Ascending aorta (tissue), 2 donors: ENCODE data around the gene RNF20. TPM values are rescaled to one million over a fixed set of nuclear protein-coding genes. Genes with fewer than 3 reads are reported as not detected.
A peak's percentile ranks its signal among the peaks of the same experiment; 100 is the strongest.
"Not testable (repeated sequence)": the region's sequence is repeated elsewhere in the genome, so short reads cannot be mapped to it uniquely, and the experiment has no call there.

Source experiments
- DNase-seq, 2 donors: peaks; one replicate each; pipeline ENCODE4 v3.0.0-alpha.2; 2019; ENCODE audit warnings: low spot score in 2 of 2
- H3K27ac ChIP-seq, 2 donors: fragments of 200-600 bp; sonication (generic); one replicate each; pipeline ENCODE4 v1.5.1; 2016 to 2017; ENCODE audit warnings: mild to moderate bottlenecking in 1 of 2
- H3K27me3 ChIP-seq: fragments of 200-600 bp; sonication (generic); one replicate; pipeline ENCODE4 v1.5.1; 2017
- H3K36me3 ChIP-seq, 2 donors: fragments of 200-600 bp; sonication (generic); one replicate each; pipeline ENCODE4 v1.5.1; 2016
- H3K4me1 ChIP-seq, 2 donors: fragments of 200-600 bp; sonication (generic); one replicate each; pipeline ENCODE4 v1.5.1; 2016 to 2017; ENCODE audit warnings: mild to moderate bottlenecking in 1 of 2
- H3K4me3 ChIP-seq, 2 donors: fragments of 200-600 bp; sonication (generic); one replicate each; pipeline ENCODE4 v1.5.1; 2016 to 2017; ENCODE audit warnings: mild to moderate bottlenecking in 1 of 2
- H3K9me3 ChIP-seq, 2 donors: fragments of 200-600 bp; sonication (generic); one replicate each; pipeline ENCODE4 v1.5.1; 2016
- intact Hi-C: fragments of 100-400 bp; cut with DNase I; formaldehyde crosslinking; loops from one replicate; pipeline ENCODE4 v1.15.1; 2023
- total RNA-seq: library from RNA; depleted of rRNA; stranded (reverse); fragments of >200 nt; gene quantifications from one replicate; pipeline ENCODE4 v1.1.0, GENCODE V29; 2016
- TF ChIP-seq, protein P1 (sequence below), 3 experiments: fragments of 200-600 bp in 2 of 3; fragments of 450-650 bp in 1 of 3; sonication (generic) in 2 of 3; IDR thresholded peaks; one replicate each; pipeline ENCODE4 v1.5.1; 2016 to 2019; ENCODE audit warnings: antibody characterized with exemption in 3 of 3, mild to moderate bottlenecking in 1 of 3, moderate library complexity in 1 of 3

RNF20 gene
- total RNA-seq, 1 donor from 2014 or later, result 47.7 TPM

DNA sequence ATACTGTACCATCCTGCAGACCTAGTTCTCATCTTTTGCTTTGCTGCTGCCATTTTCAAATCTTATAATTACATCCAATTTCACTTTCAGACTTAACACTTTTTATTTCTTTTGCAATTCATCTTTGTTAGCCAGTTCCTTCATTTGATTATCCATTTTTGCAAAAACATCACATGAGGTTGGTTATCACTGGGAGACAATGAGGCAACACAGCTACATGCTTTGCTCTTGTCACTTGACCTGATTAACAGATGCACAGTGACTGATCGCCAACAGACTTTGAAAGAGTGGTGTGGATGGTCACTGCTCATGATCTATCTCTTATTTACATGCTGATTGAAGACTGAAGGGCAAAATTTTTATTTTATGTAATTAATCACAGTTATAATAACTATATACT is 17.0 kb upstream of the RNF20 start:
- intact Hi-C loops, result no loop called here
- Histone ChIP-seq H3K9me3 (no peaks in the 10 kb centered on the region), H3K27me3 (no peaks in the 10 kb centered on the region), H3K4me3 (no peak overlapping the region), H3K4me1 (peaks cover 0 to 6% of the 10 kb centered on the region in 2 donors), H3K36me3 (no peaks in the 10 kb centered on the region), H3K27ac (no peak overlapping the region)
- no peak for DNase-seq
- TF ChIP-seq, protein P1, sequence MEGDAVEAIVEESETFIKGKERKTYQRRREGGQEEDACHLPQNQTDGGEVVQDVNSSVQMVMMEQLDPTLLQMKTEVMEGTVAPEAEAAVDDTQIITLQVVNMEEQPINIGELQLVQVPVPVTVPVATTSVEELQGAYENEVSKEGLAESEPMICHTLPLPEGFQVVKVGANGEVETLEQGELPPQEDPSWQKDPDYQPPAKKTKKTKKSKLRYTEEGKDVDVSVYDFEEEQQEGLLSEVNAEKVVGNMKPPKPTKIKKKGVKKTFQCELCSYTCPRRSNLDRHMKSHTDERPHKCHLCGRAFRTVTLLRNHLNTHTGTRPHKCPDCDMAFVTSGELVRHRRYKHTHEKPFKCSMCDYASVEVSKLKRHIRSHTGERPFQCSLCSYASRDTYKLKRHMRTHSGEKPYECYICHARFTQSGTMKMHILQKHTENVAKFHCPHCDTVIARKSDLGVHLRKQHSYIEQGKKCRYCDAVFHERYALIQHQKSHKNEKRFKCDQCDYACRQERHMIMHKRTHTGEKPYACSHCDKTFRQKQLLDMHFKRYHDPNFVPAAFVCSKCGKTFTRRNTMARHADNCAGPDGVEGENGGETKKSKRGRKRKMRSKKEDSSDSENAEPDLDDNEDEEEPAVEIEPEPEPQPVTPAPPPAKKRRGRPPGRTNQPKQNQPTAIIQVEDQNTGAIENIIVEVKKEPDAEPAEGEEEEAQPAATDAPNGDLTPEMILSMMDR (IDR thresholded peaks at IDR 0.05), result no peak

DNA sequence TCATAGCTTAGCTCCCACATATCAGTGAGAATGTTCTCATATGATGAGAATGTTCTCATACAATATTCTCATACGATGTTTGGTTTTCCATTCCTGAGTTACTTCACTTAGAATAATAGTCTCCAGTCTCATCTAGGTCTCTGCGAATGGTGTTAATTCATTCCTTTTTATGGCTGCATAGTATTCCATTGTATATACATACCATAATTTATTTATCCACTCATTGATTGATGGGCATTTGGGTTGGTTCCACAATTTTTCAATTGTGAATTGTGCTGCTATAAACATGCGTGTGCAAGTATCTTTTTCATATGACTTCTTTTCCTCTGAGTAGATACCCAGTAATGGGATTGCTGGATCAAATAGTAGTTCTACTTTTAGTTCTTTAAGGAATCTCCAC is 15.2 kb upstream of the RNF20 start:
- H3K36me3 ChIP-seq, H3K4me1 ChIP-seq, H3K27ac ChIP-seq, H3K27me3 ChIP-seq, H3K4me3 ChIP-seq, H3K9me3 ChIP-seq, intact Hi-C loops, DNase-seq: not testable (repeated sequence)

DNA sequence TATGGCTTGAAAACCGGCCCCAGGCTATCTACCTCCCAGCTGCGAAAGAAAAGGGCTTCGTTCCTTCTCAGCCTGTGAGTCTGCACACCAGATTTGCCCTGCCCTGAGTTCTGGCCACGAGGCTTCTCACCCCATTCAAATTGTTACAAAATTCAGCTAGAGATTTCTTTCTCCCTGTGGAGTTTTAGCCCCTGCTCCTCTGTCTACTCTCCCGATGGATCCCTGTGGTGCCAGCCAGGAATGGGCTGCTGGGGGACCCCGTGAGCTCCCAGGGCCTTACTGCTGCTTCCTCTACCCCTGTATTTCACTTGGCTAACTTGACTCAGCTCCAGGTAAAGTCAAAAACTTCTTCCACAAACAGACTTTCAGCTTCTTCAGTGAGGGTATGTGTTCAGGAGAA is 9.3 kb upstream of the RNF20 start:
- Histone ChIP-seq H3K36me3 (no peaks in the 10 kb centered on the region), H3K27me3 (no peaks in the 10 kb centered on the region), H3K4me3 (no peak overlapping the region), H3K9me3 (no peaks in the 10 kb centered on the region), H3K27ac (no peak overlapping the region), H3K4me1 (no peaks in the 10 kb centered on the region)
- no peak for DNase-seq
- intact Hi-C loops, result no loop called here
- TF ChIP-seq, protein P1 (IDR thresholded peaks at IDR 0.05), result no peak

DNA sequence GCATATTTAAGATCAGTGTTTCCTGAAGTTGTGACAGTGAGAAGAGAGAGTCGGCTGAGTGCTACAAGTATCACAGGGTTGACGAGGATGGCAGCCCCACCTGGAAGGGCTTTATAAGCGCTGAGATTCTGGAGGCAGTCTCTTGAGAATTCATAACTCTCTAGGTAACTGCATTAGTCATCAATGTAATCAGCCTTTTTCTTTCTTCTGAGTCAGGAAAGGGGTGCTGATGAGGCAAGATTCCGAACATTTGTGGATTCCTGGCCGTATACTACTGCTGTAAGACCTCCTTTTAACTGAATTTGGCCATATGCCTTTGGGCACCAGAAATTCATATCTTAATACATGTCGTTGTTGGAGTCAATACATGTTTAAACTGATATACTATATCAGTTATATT is 6.6 kb upstream of the RNF20 start:
- no peak for DNase-seq
- intact Hi-C loops, result no loop called here
- Histone ChIP-seq H3K27ac (no peak overlapping the region), H3K9me3 (no peaks in the 10 kb centered on the region), H3K36me3 (no peaks in the 10 kb centered on the region), H3K27me3 (no peaks in the 10 kb centered on the region), H3K4me1 (no peaks in the 10 kb centered on the region), H3K4me3 (no peak overlapping the region)
- TF ChIP-seq, protein P1 (IDR thresholded peaks at IDR 0.05), result no peak

DNA sequence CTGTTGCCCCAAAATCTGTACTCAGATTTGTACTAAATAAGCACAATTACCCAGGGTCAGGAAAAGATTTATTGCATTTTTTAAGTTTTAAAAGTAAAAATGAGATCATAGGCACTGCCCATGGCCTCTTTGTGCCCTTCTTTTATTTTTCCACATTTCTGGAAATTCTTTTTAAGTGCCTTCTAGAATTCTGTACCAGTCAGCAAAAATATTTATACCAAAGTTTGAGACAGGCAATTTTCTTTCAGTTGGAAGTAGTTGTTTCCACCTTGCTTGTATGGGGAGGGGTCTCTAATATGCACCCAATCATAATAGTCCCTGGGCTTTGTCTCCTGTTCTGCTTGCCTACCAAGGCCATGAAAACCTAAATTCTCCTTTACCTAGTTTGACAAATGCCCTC is 5.6 kb upstream of the RNF20 start:
- no peak overlapping the region for H3K4me3 ChIP-seq
- H3K36me3 ChIP-seq, result no peaks in the 10 kb centered on the region
- TF ChIP-seq, protein P1 (IDR thresholded peaks at IDR 0.05), result no peak
- intact Hi-C loops, result no loop called here
- H3K4me1 ChIP-seq, result no peaks in the 10 kb centered on the region
- H3K27ac ChIP-seq, result no peak overlapping the region
- no peaks in the 10 kb centered on the region for H3K9me3 ChIP-seq
- DNase-seq, result no peak
- H3K27me3 ChIP-seq, result no peaks in the 10 kb centered on the region

DNA sequence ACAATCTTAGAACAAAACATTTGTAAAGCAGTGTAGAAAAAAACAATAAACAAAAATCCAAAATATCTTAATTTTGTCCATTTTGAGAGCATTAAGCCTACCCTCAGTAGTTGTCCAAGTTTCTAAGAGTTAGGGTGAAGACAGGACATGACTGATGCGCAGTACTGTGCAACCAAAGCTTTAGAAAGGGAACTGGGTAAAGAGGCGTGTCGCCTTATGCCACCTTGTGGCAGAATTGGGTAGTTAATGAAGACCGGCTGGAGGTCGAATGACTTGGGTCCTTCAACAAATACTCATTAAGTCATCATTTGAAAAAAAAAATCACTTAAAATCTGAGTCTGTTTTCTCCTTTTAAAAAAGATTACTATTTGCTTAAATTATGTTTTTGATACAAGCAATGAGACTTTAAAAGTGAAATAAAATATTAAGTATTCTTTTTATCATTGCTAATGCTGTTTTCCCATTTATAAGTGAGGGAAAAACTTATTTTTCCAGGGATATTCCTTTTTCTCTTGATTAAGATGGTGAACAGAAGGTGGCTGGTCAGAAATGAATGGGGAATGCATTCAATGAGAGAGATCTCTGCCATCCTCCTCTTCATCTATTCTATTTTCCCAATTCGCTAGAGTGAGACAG is 3.5 kb upstream of the RNF20 start:
- Histone ChIP-seq H3K4me3 (no peak overlapping the region), H3K9me3 (no peaks in the 10 kb centered on the region), H3K27ac (no peak overlapping the region), H3K27me3 (no peaks in the 10 kb centered on the region), H3K4me1 (peaks cover 0 to 7% of the 10 kb centered on the region in 2 donors), H3K36me3 (peaks cover 0 to under 1% of the 10 kb centered on the region in 2 donors)
- DNase-seq, result peak in 1 of 2 donors; percentile 85
- TF ChIP-seq, protein P1 (IDR thresholded peaks at IDR 0.05), result peak; percentile 59 to 84 (median 75)
- intact Hi-C loops, result loop anchor here (1.0 to 2.0 kb wide), 3 partner anchors 44 to 81 kb away; no protein-coding TSS in a partner anchor
